OCI-LY1 (cell line): ENCODE measurements around the gene CHCHD6.

Source experiments
- H2AFZ ChIP-seq: fragments of 200-600 bp; sonication (generic), shearing (Covaris generic); 2 replicates; pipeline ENCODE4 v1.6.0; 2014; ENCODE audit warnings: antibody characterized with exemption, mild to moderate bottlenecking, low read length
- H3F3A ChIP-seq: fragments of 200-600 bp; sonication (generic), shearing (Covaris generic); 2 replicates; pipeline ENCODE4 v1.6.0; 2014; ENCODE audit warnings: mild to moderate bottlenecking, antibody characterized with exemption, low read length, moderate library complexity; ENCODE audit not compliant: insufficient read depth
- H3K27ac ChIP-seq: fragments of 200-600 bp; sonication (generic); 2 replicates; pipeline ENCODE4 v1.5.1; 2014; ENCODE audit warnings: low read length, mixed run types, mild to moderate bottlenecking, low read depth; ENCODE audit not compliant: poor library complexity, severe bottlenecking
- H3K27me3 ChIP-seq: fragments of 200-600 bp; sonication (generic); 2 replicates; pipeline ENCODE4 v1.6.0; 2014; ENCODE audit warnings: antibody characterized with exemption, mild to moderate bottlenecking, low read length, moderate library complexity; ENCODE audit not compliant: insufficient read depth
- H3K36me3 ChIP-seq: fragments of 200-600 bp; sonication (generic); 2 replicates; pipeline ENCODE4 v1.6.1; 2014; ENCODE audit warnings: mild to moderate bottlenecking, antibody characterized with exemption, low read length, moderate library complexity, mixed read lengths; ENCODE audit not compliant: insufficient read depth
- H3K4me1 ChIP-seq: fragments of 200-600 bp; sonication (generic); 2 replicates; pipeline ENCODE4 v1.5.1; 2014; ENCODE audit warnings: mild to moderate bottlenecking, low read length, moderate library complexity; ENCODE audit not compliant: insufficient read depth, severe bottlenecking
- H3K4me2 ChIP-seq: fragments of 200-600 bp; sonication (generic), shearing (Covaris generic); 2 replicates; pipeline ENCODE4 v1.6.1; 2014; ENCODE audit warnings: low read length
- H3K4me3 ChIP-seq: fragments of 200-600 bp; sonication (generic); 2 replicates; pipeline ENCODE4 v1.5.1; 2014; ENCODE audit warnings: low read length, low read depth, mild to moderate bottlenecking, mixed read lengths; ENCODE audit not compliant: poor library complexity, severe bottlenecking
- H3K79me2 ChIP-seq: fragments of 200-600 bp; shearing (Covaris generic); 2 replicates; pipeline ENCODE4 v1.6.1; 2016; ENCODE audit warnings: mixed run types, low read length, mixed read lengths; ENCODE audit not compliant: insufficient read depth
- H3K9ac ChIP-seq: fragments of 200-600 bp; sonication (generic), shearing (Covaris generic); 2 replicates; pipeline ENCODE4 v1.6.1; 2014; ENCODE audit warnings: mild to moderate bottlenecking, low read length, mixed read lengths
- H3K9me2 ChIP-seq: fragments of 200-600 bp; sonication (generic), shearing (Covaris generic); 2 replicates; pipeline ENCODE4 v1.6.1; 2014; ENCODE audit warnings: low read depth, mild to moderate bottlenecking, low read length, mixed read lengths
- H3K9me3 ChIP-seq: fragments of 200-600 bp; shearing (Covaris generic); 2 replicates; pipeline ENCODE4 v1.6.1; 2014; ENCODE audit warnings: low read length, mixed read lengths
- H4K20me1 ChIP-seq: fragments of 200-600 bp; sonication (generic), shearing (Covaris generic); 2 replicates; pipeline ENCODE4 v1.6.0; 2016; ENCODE audit warnings: mild to moderate bottlenecking, low read length; ENCODE audit not compliant: insufficient read depth
- CTCF ChIP-seq: fragments of 200-600 bp; sonication (generic), shearing (Covaris generic); IDR thresholded peaks from 2 replicates; pipeline ENCODE4 v1.5.1; 2017; ENCODE audit warnings: mild to moderate bottlenecking, antibody characterized with exemption, low read length, moderate library complexity, mixed read lengths
- EZH2 ChIP-seq: fragments of 200-600 bp; sonication (generic), shearing (Covaris generic); IDR thresholded peaks from 2 replicates; pipeline ENCODE4 v1.8.0; 2017; ENCODE audit warnings: borderline replicate concordance, mixed run types, mild to moderate bottlenecking, antibody characterized with exemption, low read length, moderate library complexity, mixed read lengths

Gene CHCHD6

GRCh38 chr3:126768903-126769302 is 64.9 kb downstream of the CHCHD6 start:
- H3K9me3 ChIP-seq: no peaks in the 10 kb centered on the region
- H3K27ac ChIP-seq: no peak overlapping the region
- no peak overlapping the region for H3K9ac ChIP-seq
- no peaks in the 10 kb centered on the region for H3K4me1 ChIP-seq
- TF ChIP-seq EZH2 (no peak), CTCF (no peak)
- no peaks in the 10 kb centered on the region for H4K20me1 ChIP-seq
- H3K79me2 ChIP-seq: no peaks in the 10 kb centered on the region
- H3K36me3 ChIP-seq: no peaks in the 10 kb centered on the region
- no peaks in the 10 kb centered on the region for H3K9me2 ChIP-seq
- no peaks in the 10 kb centered on the region; the same call in 1 of the 2 replicates for H3K27me3 ChIP-seq
- H3F3A ChIP-seq: no peaks in the 10 kb centered on the region
- no peak overlapping the region for H2AFZ ChIP-seq
- no peak overlapping the region for H3K4me3 ChIP-seq
- H3K4me2 ChIP-seq: no peak overlapping the region

DNA sequence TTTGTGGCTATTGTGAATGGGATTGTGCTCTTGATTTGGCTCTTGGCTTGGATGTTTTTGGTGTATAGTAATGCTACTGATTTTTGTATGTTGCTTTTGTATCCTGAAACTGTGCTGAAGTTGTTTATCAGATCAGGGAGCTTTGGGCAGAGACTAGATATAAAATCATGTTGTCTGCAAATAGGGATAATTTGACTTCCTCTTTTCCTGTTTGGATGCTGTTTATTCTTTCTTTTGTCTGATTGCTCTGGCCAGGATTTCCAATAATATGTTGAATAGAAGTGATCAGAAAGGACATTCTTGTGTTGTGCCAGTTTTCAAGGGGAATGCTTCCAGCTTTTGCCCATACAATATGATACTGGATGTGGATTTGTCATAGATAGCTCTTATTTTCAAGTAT is 66.1 kb downstream of the CHCHD6 start:
- Histone ChIP-seq H3K9me2 (no peaks in the 10 kb centered on the region), H3K4me2 (no peak overlapping the region), H2AFZ (no peak overlapping the region), H3K9me3 (no peaks in the 10 kb centered on the region), H4K20me1 (no peaks in the 10 kb centered on the region), H3K36me3 (no peaks in the 10 kb centered on the region), H3K27ac (no peak overlapping the region), H3K9ac (no peak overlapping the region), H3K27me3 (no peaks in the 10 kb centered on the region), H3F3A (no peaks in the 10 kb centered on the region), H3K79me2 (no peaks in the 10 kb centered on the region), H3K4me3 (no peak overlapping the region), H3K4me1 (no peaks in the 10 kb centered on the region)
- TF ChIP-seq CTCF (no peak), EZH2 (no peak)

DNA sequence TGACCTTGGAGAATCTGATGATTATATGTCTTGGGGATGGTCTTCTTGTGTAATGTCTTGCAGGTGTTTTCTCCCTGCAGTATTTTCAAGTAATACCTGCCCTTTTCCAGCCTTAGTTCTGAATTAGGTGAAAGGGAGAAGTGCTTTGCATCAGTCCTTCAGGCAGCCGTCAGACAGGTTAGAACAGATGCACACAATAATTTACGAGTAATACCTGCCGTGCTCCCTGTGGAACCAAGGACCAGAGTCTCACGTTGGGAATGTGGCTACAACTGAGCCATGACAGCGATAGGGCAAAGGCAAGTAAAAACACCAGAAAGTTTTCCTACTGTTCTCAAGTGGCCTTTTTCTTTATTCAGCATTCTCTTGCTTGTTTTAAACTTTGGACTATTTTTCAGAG is 69.1 kb downstream of the CHCHD6 start:
- H3K4me2 ChIP-seq: no peak overlapping the region
- H3K4me1 ChIP-seq: no peaks in the 10 kb centered on the region
- no peak for TF ChIP-seq CTCF
- TF ChIP-seq EZH2: no peak
- H3K9me2 ChIP-seq: no peaks in the 10 kb centered on the region
- H3K4me3 ChIP-seq: no peak overlapping the region
- H3K79me2 ChIP-seq: no peaks in the 10 kb centered on the region
- no peaks in the 10 kb centered on the region for H4K20me1 ChIP-seq
- H2AFZ ChIP-seq: no peak overlapping the region
- H3K9me3 ChIP-seq: no peaks in the 10 kb centered on the region
- no peak overlapping the region for H3K27ac ChIP-seq
- H3K9ac ChIP-seq: no peak overlapping the region
- no peaks in the 10 kb centered on the region for H3F3A ChIP-seq
- H3K36me3 ChIP-seq: no peaks in the 10 kb centered on the region
- H3K27me3 ChIP-seq: no peaks in the 10 kb centered on the region
